Skeletal muscle cell (primary cell): ENCODE measurements around the gene DENND2A.

Experiments
- DNase-seq: peaks from one replicate; pipeline ENCODE4 v3.0.0-alpha.2; 2010; ENCODE audit warnings: low read depth
- H3K4me3 ChIP-seq: 2 replicates; pipeline ENCODE4 v1.5.1; 2011; ENCODE audit warnings: low read depth, mild to moderate bottlenecking, control low read depth, low read length, moderate library complexity

The DENND2A gene

GRCh38 chr7:140600341-140600740, 40.3 kb downstream of the DENND2A start:
- no peak for DNase-seq
- H3K4me3 ChIP-seq: no peak overlapping the region

- H3K4me3 ChIP-seq: no peak overlapping the region
- no peak for DNase-seq
These were observed 43.1 kb downstream of the DENND2A start for GRCh38 chr7:140597428-140597949.

- DNase-seq: no peak
- no peak overlapping the region for H3K4me3 ChIP-seq
These were observed 43.8 kb downstream of the DENND2A start for GRCh38 chr7:140596519-140597427.

GRCh38 chr7:140595468-140596092, 45.0 kb downstream of the DENND2A start:
- H3K4me3 ChIP-seq: no peak overlapping the region
- DNase-seq: no peak

- DNase-seq: no peak
- no peak overlapping the region for H3K4me3 ChIP-seq
These were observed 46.4 kb downstream of the DENND2A start for GRCh38 chr7:140594131-140594691.

- DNase-seq: no peak
These were observed 47.0 kb downstream of the DENND2A start for GRCh38 chr7:140593672-140593982.

GRCh38 chr7:140592964-140593671, 47.5 kb downstream of the DENND2A start:
- DNase-seq: no peak
- no peak overlapping the region for H3K4me3 ChIP-seq

More at GRCh38 chr7:140593672-140593982, 47.0 kb downstream of the DENND2A start:
- H3K4me3 ChIP-seq: no peak overlapping the region

- DNase-seq: no peak
- H3K4me3 ChIP-seq: no peak overlapping the region
These were observed 49.3 kb downstream of the DENND2A start for GRCh38 chr7:140591180-140591902.

- no peak overlapping the region for H3K4me3 ChIP-seq
- DNase-seq: no peak
These were observed 53.4 kb downstream of the DENND2A start for GRCh38 chr7:140587243-140587642.

GRCh38 chr7:140586516-140586915, 54.1 kb downstream of the DENND2A start:
- no peak for DNase-seq
- H3K4me3 ChIP-seq: no peak overlapping the region

GRCh38 chr7:140585333-140585732, 55.3 kb downstream of the DENND2A start:
- DNase-seq: no peak
- H3K4me3 ChIP-seq: no peak overlapping the region

GRCh38 chr7:140584195-140584851, 56.3 kb downstream of the DENND2A start:
- no peak for DNase-seq
- H3K4me3 ChIP-seq: no peak overlapping the region

- DNase-seq: no peak
- no peak overlapping the region for H3K4me3 ChIP-seq
These were observed 59.2 kb downstream of the DENND2A start for GRCh38 chr7:140581411-140581810.

GRCh38 chr7:140577651-140578050, 63.0 kb downstream of the DENND2A start:
- DNase-seq: no peak
- no peak overlapping the region for H3K4me3 ChIP-seq

GRCh38 chr7:140576589-140576988, 64.0 kb downstream of the DENND2A start:
- no peak for DNase-seq
- no peak overlapping the region for H3K4me3 ChIP-seq

- H3K4me3 ChIP-seq: no peak overlapping the region
- no peak for DNase-seq
These were observed 69.0 kb downstream of the DENND2A start for GRCh38 chr7:140571538-140572122.

- DNase-seq: no peak
- H3K4me3 ChIP-seq: no peak overlapping the region
These were observed 70.5 kb downstream of the DENND2A start for GRCh38 chr7:140570120-140570519.

GRCh38 chr7:140568021-140568813, 72.4 kb downstream of the DENND2A start:
- no peak for DNase-seq
- H3K4me3 ChIP-seq: no peak overlapping the region
